SK-N-MC (cell line): Measurements from ENCODE around the gene BRPF1.

ENCODE experiments used
- EZH2 ChIP-seq: fragments of 200-600 bp; sonication (generic); IDR thresholded peaks from one replicate; pipeline ENCODE4 v1.6.1; 2017; ENCODE audit warnings: antibody characterized with exemption
- FOXP2 ChIP-seq: optimal IDR thresholded peaks from 2 replicates; pipeline ENCODE3; 2011; ENCODE audit warnings: mild to moderate bottlenecking, moderate library complexity; ENCODE audit not compliant: insufficient read depth; ENCODE audit errors: extremely low read length, control extremely low read depth
- POLR2AphosphoS5 ChIP-seq: IDR thresholded peaks from 2 replicates; pipeline ENCODE4 v1.6.1; 2012; ENCODE audit warnings: mild to moderate bottlenecking, low read depth, low read length, borderline replicate concordance

DNA sequence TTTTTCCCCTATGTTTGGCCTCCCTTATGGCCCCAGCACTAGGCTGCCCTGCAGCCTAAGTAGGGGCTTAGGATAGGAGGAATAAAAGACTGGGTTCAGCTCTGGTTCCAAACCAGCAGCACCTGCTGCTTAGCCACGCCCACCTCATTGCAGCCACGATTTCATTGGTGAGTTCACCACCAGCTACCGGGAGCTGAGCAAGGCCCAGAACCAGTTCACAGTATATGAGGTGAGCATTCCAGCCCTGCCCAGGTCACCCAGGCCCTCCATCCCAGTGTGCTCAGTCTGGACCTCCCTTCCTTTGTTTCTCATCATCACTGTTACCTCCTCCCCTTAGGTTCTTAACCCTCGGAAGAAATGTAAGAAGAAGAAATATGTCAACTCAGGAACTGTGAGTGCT lies 16.4 kb upstream of the BRPF1 start:
- no peak for TF ChIP-seq POLR2AphosphoS5
- TF ChIP-seq EZH2, result no peak
- TF ChIP-seq FOXP2, result no peak
